Neural cell (in vitro differentiated cells): ENCODE measurements around the gene FARP1. TPM values are rescaled to one million over a fixed set of nuclear protein-coding genes. Genes with fewer than 3 reads are reported as not detected.

Experiments used
- H2AFZ ChIP-seq: fragments of 200-600, 300-800 bp; sonication (generic), shearing (Covaris generic); 2 replicates; pipeline ENCODE4 v1.6.0; 2014; ENCODE audit warnings: low read depth, mild to moderate bottlenecking, antibody characterized with exemption, low read length, moderate library complexity
- H3F3A ChIP-seq: fragments of 200-600 bp; shearing (Covaris generic); 2 replicates; pipeline ENCODE4 v1.6.1; 2016; ENCODE audit warnings: mild to moderate bottlenecking, moderate library complexity, mixed read lengths, antibody characterized with exemption, low read length; ENCODE audit not compliant: insufficient read depth, poor library complexity, severe bottlenecking
- H3K27ac ChIP-seq: fragments of 200-600, 300-800 bp; sonication (generic), shearing (Covaris generic); 2 replicates; pipeline ENCODE4 v1.5.1; 2014; ENCODE audit warnings: mild to moderate bottlenecking, low read length, moderate library complexity
- H3K27me3 ChIP-seq: fragments of 300-800, 200-600 bp; sonication (generic), shearing (Covaris generic); 2 replicates; pipeline ENCODE4 v1.6.0; 2014; ENCODE audit warnings: mild to moderate bottlenecking, low read depth, low read length, moderate library complexity; ENCODE audit not compliant: insufficient read depth
- H3K36me3 ChIP-seq: fragments of 300-800, 200-600 bp; sonication (generic), shearing (Covaris generic); 2 replicates; pipeline ENCODE4 v1.5.1; 2014; ENCODE audit warnings: mild to moderate bottlenecking, antibody characterized with exemption, low read length, moderate library complexity; ENCODE audit not compliant: insufficient read depth
- H3K4me2 ChIP-seq: fragments of 300-800, 200-600 bp; sonication (generic), shearing (Covaris generic); 2 replicates; pipeline ENCODE4 v1.6.0; 2014; ENCODE audit warnings: mild to moderate bottlenecking, low read length
- H3K4me3 ChIP-seq: fragments of 300-800, 200-600 bp; sonication (generic), shearing (Covaris generic); 2 replicates; pipeline ENCODE4 v1.5.1; 2014; ENCODE audit warnings: mild to moderate bottlenecking, low read length, moderate library complexity
- H3K79me2 ChIP-seq: fragments of 200-600 bp; shearing (Covaris generic); replicated peaks from 2 replicates; pipeline ENCODE4 v1.6.0; 2014; ENCODE audit warnings: mild to moderate bottlenecking, low read length, moderate library complexity; ENCODE audit not compliant: insufficient read depth
- H3K9ac ChIP-seq: fragments of 300-800, 200-600 bp; sonication (generic), shearing (Covaris generic); 2 replicates; pipeline ENCODE4 v1.6.1; 2016; ENCODE audit warnings: mild to moderate bottlenecking, low read length, mixed read lengths
- H3K9me2 ChIP-seq: fragments of 200-600 bp; shearing (Covaris generic); 2 replicates; pipeline ENCODE4 v1.6.1; 2016; ENCODE audit warnings: mild to moderate bottlenecking, low read length, mixed read lengths; ENCODE audit not compliant: insufficient read depth
- H3K9me3 ChIP-seq: fragments of 200-600, 300-800 bp; sonication (generic), shearing (Covaris generic); 2 replicates; pipeline ENCODE4 v1.6.1; 2016; ENCODE audit warnings: mild to moderate bottlenecking, mixed run types, low read length, moderate library complexity, mixed read lengths
- H4K20me1 ChIP-seq: fragments of 200-600 bp; shearing (Covaris generic); 2 replicates; pipeline ENCODE4 v1.6.1; 2016; ENCODE audit warnings: mild to moderate bottlenecking, mixed run types; ENCODE audit not compliant: insufficient read depth
- EP300 ChIP-seq: fragments of 450-650 bp; conservative IDR thresholded peaks from 2 replicates; pipeline ENCODE4 v1.6.1; 2014; ENCODE audit warnings: antibody characterized with exemption, mild to moderate bottlenecking, moderate library complexity; ENCODE audit not compliant: poor library complexity, severe bottlenecking
- EZH2 ChIP-seq: fragments of 200-600, 300-800 bp; shearing (Covaris generic), sonication (generic); IDR thresholded peaks from 2 replicates; pipeline ENCODE4 v1.6.1; 2014; ENCODE audit warnings: antibody characterized with exemption, low read length, borderline replicate concordance, mild to moderate bottlenecking; ENCODE audit not compliant: insufficient read depth, poor library complexity, severe bottlenecking
- MXI1 ChIP-seq: fragments of 450-650 bp; conservative IDR thresholded peaks from 2 replicates; pipeline ENCODE4 v1.6.1; 2014; ENCODE audit warnings: antibody characterized with exemption, mild to moderate bottlenecking; ENCODE audit not compliant: poor library complexity, severe bottlenecking
- POLR2AphosphoS5 ChIP-seq: IDR thresholded peaks from 2 replicates; pipeline ENCODE4 v1.6.1; 2012
- RAD21 ChIP-seq: fragments of 450-650 bp; conservative IDR thresholded peaks from 2 replicates; pipeline ENCODE4 v1.6.1; 2014; ENCODE audit warnings: antibody characterized with exemption, mild to moderate bottlenecking, moderate library complexity
- REST ChIP-seq: IDR thresholded peaks from 2 replicates; pipeline ENCODE4 v1.6.1; 2012; ENCODE audit warnings: borderline replicate concordance
- SMC3 ChIP-seq: fragments of 450-650 bp; conservative IDR thresholded peaks from 2 replicates; pipeline ENCODE4 v1.6.1; 2014; ENCODE audit warnings: antibody characterized with exemption, mild to moderate bottlenecking, moderate library complexity; ENCODE audit not compliant: poor library complexity
- TAF1 ChIP-seq: IDR thresholded peaks from 2 replicates; pipeline ENCODE4 v1.6.1; 2012; ENCODE audit warnings: low read depth
- polyA plus RNA-seq: library from polyadenylated mRNA; depleted of rRNA; stranded (reverse); fragments of >200 nt; gene quantifications from 2 replicates; pipeline ENCODE4 v1.2.3, GENCODE V29; 2014
- TF ChIP-seq, protein P1 (sequence below): fragments of 450-650 bp; IDR thresholded peaks from 2 replicates; pipeline ENCODE4 v1.5.1; 2014; ENCODE audit warnings: antibody characterized with exemption, mild to moderate bottlenecking, moderate library complexity; ENCODE audit not compliant: poor library complexity, severe bottlenecking

Gene FARP1
- polyA plus RNA-seq, 1 donor from 2014 or later: 19.7 TPM

DNA sequence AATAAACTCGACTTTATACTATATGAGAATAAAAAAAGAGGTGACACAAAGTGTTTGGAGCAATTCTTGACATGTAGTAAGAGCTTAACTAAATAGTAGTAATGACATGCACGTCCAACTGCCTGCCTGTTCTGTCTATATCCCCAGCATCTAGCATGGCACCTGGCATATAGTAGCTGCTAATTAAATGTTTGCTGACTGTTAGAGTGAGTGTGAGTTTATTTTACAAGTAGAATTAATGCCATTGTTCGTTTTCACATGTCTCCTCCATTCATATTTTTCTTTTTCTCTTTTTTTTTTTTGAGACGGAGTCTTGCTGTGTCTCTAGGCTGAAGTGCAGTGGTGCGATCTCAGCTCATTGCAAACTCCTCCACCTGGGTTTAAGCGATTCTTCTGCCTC, 72.6 kb downstream of the FARP1 start:
- H3K27me3 ChIP-seq: no peaks in the 10 kb centered on the region
- no peaks in the 10 kb centered on the region for H3K9me3 ChIP-seq
- peaks cover 13% of the 10 kb centered on the region for H3K79me2 ChIP-seq
- H3K27ac ChIP-seq: no peak overlapping the region
- no peak overlapping the region for H3K4me3 ChIP-seq
- TF ChIP-seq RAD21 (no peak), MXI1 (no peak), TAF1 (no peak), EP300 (no peak), POLR2AphosphoS5 (no peak), SMC3 (no peak), EZH2 (no peak), REST (no peak)
- TF ChIP-seq, protein P1, sequence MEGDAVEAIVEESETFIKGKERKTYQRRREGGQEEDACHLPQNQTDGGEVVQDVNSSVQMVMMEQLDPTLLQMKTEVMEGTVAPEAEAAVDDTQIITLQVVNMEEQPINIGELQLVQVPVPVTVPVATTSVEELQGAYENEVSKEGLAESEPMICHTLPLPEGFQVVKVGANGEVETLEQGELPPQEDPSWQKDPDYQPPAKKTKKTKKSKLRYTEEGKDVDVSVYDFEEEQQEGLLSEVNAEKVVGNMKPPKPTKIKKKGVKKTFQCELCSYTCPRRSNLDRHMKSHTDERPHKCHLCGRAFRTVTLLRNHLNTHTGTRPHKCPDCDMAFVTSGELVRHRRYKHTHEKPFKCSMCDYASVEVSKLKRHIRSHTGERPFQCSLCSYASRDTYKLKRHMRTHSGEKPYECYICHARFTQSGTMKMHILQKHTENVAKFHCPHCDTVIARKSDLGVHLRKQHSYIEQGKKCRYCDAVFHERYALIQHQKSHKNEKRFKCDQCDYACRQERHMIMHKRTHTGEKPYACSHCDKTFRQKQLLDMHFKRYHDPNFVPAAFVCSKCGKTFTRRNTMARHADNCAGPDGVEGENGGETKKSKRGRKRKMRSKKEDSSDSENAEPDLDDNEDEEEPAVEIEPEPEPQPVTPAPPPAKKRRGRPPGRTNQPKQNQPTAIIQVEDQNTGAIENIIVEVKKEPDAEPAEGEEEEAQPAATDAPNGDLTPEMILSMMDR: no peak
- H3K9ac ChIP-seq: no peak overlapping the region
- H3F3A ChIP-seq: no peaks in the 10 kb centered on the region
- H4K20me1 ChIP-seq: no peaks in the 10 kb centered on the region
- no peak overlapping the region for H3K4me2 ChIP-seq
- no peak overlapping the region for H2AFZ ChIP-seq
- H3K36me3 ChIP-seq: no peaks in the 10 kb centered on the region
- H3K9me2 ChIP-seq: no peaks in the 10 kb centered on the region

GRCh38 chr13:98216135-98216565, 73.3 kb downstream of the FARP1 start:
- TF ChIP-seq MXI1 (no peak), REST (no peak), RAD21 (no peak), SMC3 (no peak), TAF1 (no peak)
- TF ChIP-seq, protein P1: no peak
- Histone ChIP-seq H3K9me2 (no peaks in the 10 kb centered on the region), H3K27me3 (no peaks in the 10 kb centered on the region), H3K4me2 (no peak overlapping the region), H3F3A (no peaks in the 10 kb centered on the region), H3K4me3 (no peak overlapping the region), H3K9ac (no peak overlapping the region), H3K9me3 (no peaks in the 10 kb centered on the region), H3K79me2 (peaks cover 13% of the 10 kb centered on the region), H4K20me1 (no peaks in the 10 kb centered on the region), H3K27ac (no peak overlapping the region), H2AFZ (no peak overlapping the region), H3K36me3 (no peaks in the 10 kb centered on the region)
